Dedifferentiated amniotic fluid mesenchymal stem cell (primary cell): Measurements from ENCODE around the gene DENND1A.

Source experiments
- DNase-seq: peaks from one replicate; pipeline ENCODE4 v3.0.0-alpha.2; 2016; ENCODE audit errors: extremely low spot score

Gene DENND1A

DNA sequence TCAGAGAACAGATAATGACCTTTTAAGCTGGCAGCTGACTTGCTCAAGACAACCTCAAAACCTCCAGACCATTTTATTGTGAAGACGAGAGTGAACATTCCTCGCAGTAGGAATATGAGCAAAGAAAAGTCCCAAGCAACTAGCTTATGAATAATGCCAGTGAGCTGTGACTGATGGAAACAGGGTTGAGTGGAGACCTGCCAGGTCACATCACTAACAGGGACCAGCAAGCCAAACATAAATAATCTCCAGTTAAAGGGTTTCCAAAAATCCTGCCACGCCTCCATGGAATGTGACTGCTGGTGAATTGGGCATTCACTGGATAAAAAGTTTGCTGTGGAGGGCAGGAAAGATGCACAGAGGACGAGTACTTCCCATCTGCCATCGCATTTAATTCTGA lies 388.5 kb downstream of the DENND1A start:
- no peak for DNase-seq

GRCh38 chr9:123540457-123540856 lies 389.5 kb downstream of the DENND1A start:
- no peak for DNase-seq

- no peak for DNase-seq
Observed at GRCh38 chr9:123537809-123538208, 392.1 kb downstream of the DENND1A start.

GRCh38 chr9:123536455-123536868 lies 393.5 kb downstream of the DENND1A start:
- no peak for DNase-seq

GRCh38 chr9:123534336-123534735 lies 395.6 kb downstream of the DENND1A start:
- no peak for DNase-seq

DNA sequence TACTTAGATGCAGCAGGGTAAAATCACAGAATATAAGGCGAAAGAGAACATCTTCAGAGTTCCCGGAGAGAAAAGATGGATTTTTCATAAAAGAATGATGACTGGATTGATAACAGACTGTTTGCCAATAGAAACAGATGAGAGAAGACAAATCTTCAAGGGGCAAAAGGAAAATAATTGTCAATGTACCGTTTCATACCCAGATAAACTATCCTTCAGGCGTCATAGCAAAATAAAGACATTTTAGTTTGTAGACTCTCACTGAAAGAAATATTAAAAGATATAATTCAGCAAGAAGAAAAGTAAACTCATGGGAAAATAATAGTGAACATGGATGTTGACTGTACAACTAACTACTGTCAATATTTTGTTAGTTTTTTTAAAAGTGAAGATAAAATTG lies 399.7 kb downstream of the DENND1A start:
- DNase-seq: no peak

GRCh38 chr9:123528501-123528900 lies 401.4 kb downstream of the DENND1A start:
- no peak for DNase-seq

- no peak for DNase-seq
Observed at GRCh38 chr9:123527981-123528380, 401.9 kb downstream of the DENND1A start.

- DNase-seq: no peak
Observed at GRCh38 chr9:123525957-123526356, 404.0 kb downstream of the DENND1A start.

GRCh38 chr9:123525424-123525823 lies 404.5 kb downstream of the DENND1A start:
- no peak for DNase-seq

- DNase-seq: no peak
Observed at GRCh38 chr9:123524866-123525265, 405.1 kb downstream of the DENND1A start.

DNA sequence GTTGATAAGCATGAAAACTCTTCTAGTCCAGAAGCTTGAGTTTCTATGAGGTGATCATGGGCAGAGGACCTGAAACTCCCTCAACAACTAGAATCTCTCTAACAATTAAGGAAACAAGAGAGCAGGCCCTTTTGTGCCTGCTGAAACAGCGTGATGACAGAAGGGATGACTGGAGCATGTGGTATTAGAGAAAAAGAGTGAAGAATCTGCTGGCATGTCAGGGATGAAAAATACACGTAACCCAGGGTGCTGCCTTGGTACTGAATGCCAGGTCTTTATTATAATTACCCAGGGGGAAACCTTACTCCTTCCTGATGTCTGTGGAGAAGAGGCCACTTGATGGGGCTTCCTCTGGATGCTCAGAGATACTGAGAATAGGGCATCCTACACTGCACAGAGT lies 406.1 kb downstream of the DENND1A start:
- DNase-seq: no peak

GRCh38 chr9:123523001-123523400 lies 406.9 kb downstream of the DENND1A start:
- DNase-seq: no peak

- DNase-seq: no peak
Observed at GRCh38 chr9:123522251-123522650, 407.7 kb downstream of the DENND1A start.

DNA sequence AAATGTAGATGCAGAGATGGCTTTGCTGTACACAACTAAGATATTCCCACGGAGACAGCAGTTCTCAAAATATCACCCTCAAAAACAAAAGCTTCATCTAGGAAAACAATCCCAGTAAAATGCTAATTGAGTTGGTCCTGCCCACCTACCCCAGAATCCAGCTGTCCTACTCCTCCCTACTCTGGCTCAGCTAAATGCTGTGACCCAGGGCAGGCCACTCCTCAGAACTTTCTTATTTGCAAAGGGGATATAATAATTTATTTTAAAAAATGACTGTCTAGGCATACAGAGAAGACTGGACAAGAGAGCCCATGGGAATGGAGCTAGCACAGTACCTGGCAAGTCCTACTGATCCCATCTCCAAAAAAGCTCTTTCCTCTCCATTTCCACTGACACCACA lies 411.6 kb downstream of the DENND1A start:
- no peak for DNase-seq

GRCh38 chr9:123517512-123517911 lies 412.4 kb downstream of the DENND1A start:
- DNase-seq: no peak

- DNase-seq: no peak
Observed at GRCh38 chr9:123514766-123515165, 415.2 kb downstream of the DENND1A start.

- DNase-seq: no peak
Observed at GRCh38 chr9:123513554-123513953, 416.4 kb downstream of the DENND1A start.

- no peak for DNase-seq
Observed at GRCh38 chr9:123511326-123512277, 418.3 kb downstream of the DENND1A start.

- DNase-seq: no peak
Observed at GRCh38 chr9:123509646-123510045, 420.3 kb downstream of the DENND1A start.

GRCh38 chr9:123508048-123508447 lies 421.9 kb downstream of the DENND1A start:
- no peak for DNase-seq

GRCh38 chr9:123505496-123505895 lies 424.4 kb downstream of the DENND1A start:
- no peak for DNase-seq

DNA sequence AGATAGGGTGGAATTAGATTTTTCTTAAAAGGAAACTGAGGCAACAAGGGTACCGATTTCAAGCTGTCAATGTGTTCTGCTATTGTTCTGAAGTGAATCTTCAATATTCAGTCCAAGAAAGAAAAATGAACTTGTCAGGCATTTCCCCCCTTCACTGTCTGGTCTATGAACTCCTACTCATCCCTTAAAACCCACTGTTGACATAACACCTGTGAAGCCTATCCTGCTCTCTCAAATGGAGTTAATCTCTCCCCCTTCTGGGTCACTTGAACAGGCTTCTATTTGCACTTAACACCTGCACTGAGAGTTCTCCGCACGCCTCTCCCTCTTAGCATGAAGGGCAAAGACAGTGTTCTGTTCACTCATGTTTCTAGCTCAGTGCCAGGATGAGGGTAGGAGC lies 429.6 kb downstream of the DENND1A start:
- no peak for DNase-seq

GRCh38 chr9:123497830-123498229 lies 432.1 kb downstream of the DENND1A start:
- DNase-seq: no peak
